Mesendoderm (in vitro differentiated cells): ENCODE results near the gene INSYN1.

Experiments
- DNase-seq: peaks from one replicate; pipeline ENCODE4 v3.0.0; 2013
- H2AK5ac ChIP-seq: 2 replicates; pipeline ENCODE4 v1.6.1; 2013; ENCODE audit warnings: low read length, inconsistent platforms
- H2BK120ac ChIP-seq: 2 replicates; pipeline ENCODE4 v1.6.1; 2013; ENCODE audit warnings: low read depth, mild to moderate bottlenecking, low read length, moderate library complexity, mixed read lengths
- H2BK15ac ChIP-seq: replicated peaks from 2 replicates; pipeline ENCODE4 v1.6.1; 2013; ENCODE audit warnings: low read depth, mild to moderate bottlenecking, moderate library complexity
- H2BK5ac ChIP-seq: 2 replicates; pipeline ENCODE4 v1.6.1; 2013; ENCODE audit warnings: low read length, inconsistent platforms
- H3K18ac ChIP-seq: 2 replicates; pipeline ENCODE4 v1.6.1; 2013; ENCODE audit warnings: mild to moderate bottlenecking, low read length, mixed read lengths
- H3K23ac ChIP-seq: one replicate; pipeline ENCODE4 v1.6.1; 2013; ENCODE audit warnings: low read length
- H3K27ac ChIP-seq: 2 replicates; pipeline ENCODE4 v1.5.1; 2013; ENCODE audit warnings: low read depth, mild to moderate bottlenecking, inconsistent platforms, low read length, moderate library complexity
- H3K27me3 ChIP-seq: 2 replicates; pipeline ENCODE4 v1.6.1; 2013; ENCODE audit warnings: low read length, control low read depth, mild to moderate bottlenecking, inconsistent platforms; ENCODE audit not compliant: insufficient read depth, poor library complexity
- H3K36me3 ChIP-seq: 2 replicates; pipeline ENCODE4 v1.6.1; 2013; ENCODE audit warnings: low read length, inconsistent platforms; ENCODE audit not compliant: control insufficient read depth, insufficient read depth
- H3K4ac ChIP-seq: one replicate; pipeline ENCODE4 v1.6.1; 2013; ENCODE audit warnings: low read depth, mild to moderate bottlenecking, low read length, moderate library complexity
- H3K4me1 ChIP-seq: 2 replicates; pipeline ENCODE4 v1.6.1; 2013; ENCODE audit warnings: low read depth, low read length, inconsistent platforms; ENCODE audit not compliant: control insufficient read depth
- H3K4me2 ChIP-seq: 2 replicates; pipeline ENCODE4 v1.6.1; 2013; ENCODE audit warnings: low read length
- H3K4me3 ChIP-seq: 2 replicates; pipeline ENCODE4 v1.5.1; 2013; ENCODE audit warnings: mild to moderate bottlenecking, low read length
- H3K56ac ChIP-seq: one replicate; pipeline ENCODE4 v1.6.1; 2013; ENCODE audit warnings: low read length
- H3K79me1 ChIP-seq: 2 replicates; pipeline ENCODE4 v1.6.1; 2013; ENCODE audit warnings: low read length, inconsistent platforms
- H3K79me2 ChIP-seq: 2 replicates; pipeline ENCODE4 v1.6.1; 2013; ENCODE audit warnings: mild to moderate bottlenecking, low read length; ENCODE audit not compliant: control insufficient read depth, insufficient read depth
- H3K9ac ChIP-seq: 2 replicates; pipeline ENCODE4 v1.6.1; 2013; ENCODE audit warnings: low read length, inconsistent platforms
- H4K5ac ChIP-seq: one replicate; pipeline ENCODE4 v1.6.1; 2013; ENCODE audit warnings: low read length
- H4K8ac ChIP-seq: one replicate; pipeline ENCODE4 v1.6.1; 2013; ENCODE audit warnings: low read depth, mild to moderate bottlenecking, control low read depth, low read length, moderate library complexity
- WGBS: extraction: QIAGEN DNeasy Blood & Tissue Kit; methylation state at CpG from one replicate; pipeline ENCODE4 v1.1.7; 2013; ENCODE audit warnings: low lambda C conversion rate, missing lambda C conversion rate; ENCODE audit not compliant: insufficient coverage; ENCODE audit errors: extremely low coverage; 5-methylcytosine and 5-hydroxymethylcytosine counted together

INSYN1 gene

GRCh38 chr15:73724212-73724611 is 28.9 kb downstream of the INSYN1 start:
- Histone ChIP-seq H3K56ac (no peak overlapping the region), H3K4ac (no peak overlapping the region), H3K4me3 (no peak overlapping the region), H4K5ac (no peak overlapping the region), H2BK15ac (no peak overlapping the region), H3K27me3 (no peaks in the 10 kb centered on the region), H3K79me2 (no peaks in the 10 kb centered on the region), H2BK5ac (no peak overlapping the region), H2BK120ac (no peak overlapping the region), H3K18ac (no peak overlapping the region), H3K79me1 (no peaks in the 10 kb centered on the region), H3K36me3 (no peaks in the 10 kb centered on the region), H4K8ac (no peak overlapping the region), H3K4me2 (no peak overlapping the region), H3K23ac (no peak overlapping the region), H3K27ac (no peak overlapping the region), H2AK5ac (no peak overlapping the region), H3K9ac (no peak overlapping the region), H3K4me1 (no peaks in the 10 kb centered on the region)
- DNase-seq: peak; percentile 72
- WGBS: no CpG with 5 or more reads among the region's 3 CpGs

- H3K18ac ChIP-seq: no peak overlapping the region
- no peak overlapping the region for H3K4me3 ChIP-seq
- H3K79me2 ChIP-seq: no peaks in the 10 kb centered on the region
- H3K4me2 ChIP-seq: no peak overlapping the region
- no peak overlapping the region for H2BK5ac ChIP-seq
- no peaks in the 10 kb centered on the region for H3K79me1 ChIP-seq
- no peak overlapping the region for H3K4ac ChIP-seq
- no peak overlapping the region for H3K56ac ChIP-seq
- no peaks in the 10 kb centered on the region for H3K36me3 ChIP-seq
- no peak overlapping the region for H2BK120ac ChIP-seq
- H3K23ac ChIP-seq: no peak overlapping the region
- H4K8ac ChIP-seq: no peak overlapping the region
- no peak overlapping the region for H4K5ac ChIP-seq
- no peaks in the 10 kb centered on the region for H3K27me3 ChIP-seq
- H3K9ac ChIP-seq: no peak overlapping the region
- WGBS: no CpG with 5 or more reads among the region's 4 CpGs
- no peak overlapping the region for H3K27ac ChIP-seq
- no peak for DNase-seq
- no peak overlapping the region for H2AK5ac ChIP-seq
- H2BK15ac ChIP-seq: no peak overlapping the region
- H3K4me1 ChIP-seq: no peaks in the 10 kb centered on the region
Observed at GRCh38 chr15:73723191-73723590, 30.0 kb downstream of the INSYN1 start.

GRCh38 chr15:73722425-73722824 is 30.7 kb downstream of the INSYN1 start:
- Histone ChIP-seq H2BK120ac (no peak overlapping the region), H3K79me2 (no peaks in the 10 kb centered on the region), H2BK15ac (no peak overlapping the region), H3K4me1 (no peaks in the 10 kb centered on the region), H4K5ac (no peak overlapping the region), H3K4me3 (no peak overlapping the region), H3K23ac (no peak overlapping the region), H3K27me3 (no peaks in the 10 kb centered on the region), H3K4me2 (no peak overlapping the region), H3K18ac (no peak overlapping the region), H3K27ac (no peak overlapping the region), H3K56ac (no peak overlapping the region), H2BK5ac (no peak overlapping the region), H3K4ac (no peak overlapping the region), H3K79me1 (no peaks in the 10 kb centered on the region), H3K36me3 (no peaks in the 10 kb centered on the region), H3K9ac (no peak overlapping the region), H2AK5ac (no peak overlapping the region), H4K8ac (no peak overlapping the region)
- WGBS: no CpG with 5 or more reads among the region's 3 CpGs
- DNase-seq: no peak

- Histone ChIP-seq H3K4me1 (no peaks in the 10 kb centered on the region), H2BK120ac (no peak overlapping the region), H3K9ac (no peak overlapping the region), H3K23ac (no peak overlapping the region), H3K27ac (no peak overlapping the region), H3K79me1 (no peaks in the 10 kb centered on the region), H3K4ac (no peak overlapping the region), H3K56ac (no peak overlapping the region), H3K4me2 (no peak overlapping the region), H2BK5ac (no peak overlapping the region), H3K18ac (no peak overlapping the region), H4K5ac (no peak overlapping the region), H3K36me3 (no peaks in the 10 kb centered on the region), H4K8ac (no peak overlapping the region), H3K4me3 (no peak overlapping the region), H2BK15ac (no peak overlapping the region), H3K27me3 (no peaks in the 10 kb centered on the region), H2AK5ac (no peak overlapping the region), H3K79me2 (no peaks in the 10 kb centered on the region)
- DNase-seq: no peak
- WGBS: no CpG with 5 or more reads among the region's 4 CpGs
Observed at GRCh38 chr15:73718694-73719093, 34.5 kb downstream of the INSYN1 start.

- no peaks in the 10 kb centered on the region for H3K27me3 ChIP-seq
- H2AK5ac ChIP-seq: no peak overlapping the region
- no peak overlapping the region for H4K5ac ChIP-seq
- H2BK120ac ChIP-seq: no peak overlapping the region
- WGBS: no CpG with 5 or more reads among the region's 11 CpGs
- H2BK15ac ChIP-seq: no peak overlapping the region
- H3K4me3 ChIP-seq: no peak overlapping the region
- no peaks in the 10 kb centered on the region for H3K79me1 ChIP-seq
- no peak overlapping the region for H3K4me2 ChIP-seq
- no peaks in the 10 kb centered on the region for H3K79me2 ChIP-seq
- no peak overlapping the region for H3K9ac ChIP-seq
- H4K8ac ChIP-seq: no peak overlapping the region
- H3K56ac ChIP-seq: no peak overlapping the region
- H3K23ac ChIP-seq: no peak overlapping the region
- no peak overlapping the region for H3K27ac ChIP-seq
- H3K4me1 ChIP-seq: no peaks in the 10 kb centered on the region
- DNase-seq: no peak
- no peak overlapping the region for H3K18ac ChIP-seq
- H3K4ac ChIP-seq: no peak overlapping the region
- H3K36me3 ChIP-seq: peaks cover 1% of the 10 kb centered on the region
- no peak overlapping the region for H2BK5ac ChIP-seq
Observed at GRCh38 chr15:73717802-73718201, 35.3 kb downstream of the INSYN1 start.

- no peak overlapping the region for H4K5ac ChIP-seq
- H3K56ac ChIP-seq: no peak overlapping the region
- no peak overlapping the region for H2BK15ac ChIP-seq
- no peak overlapping the region for H2BK5ac ChIP-seq
- H3K79me2 ChIP-seq: no peaks in the 10 kb centered on the region
- DNase-seq: no peak
- H3K36me3 ChIP-seq: peaks cover 1% of the 10 kb centered on the region
- H3K4me1 ChIP-seq: no peaks in the 10 kb centered on the region
- H2AK5ac ChIP-seq: no peak overlapping the region
- H3K27ac ChIP-seq: no peak overlapping the region
- H3K27me3 ChIP-seq: no peaks in the 10 kb centered on the region
- no peak overlapping the region for H3K23ac ChIP-seq
- no peak overlapping the region for H3K18ac ChIP-seq
- no peaks in the 10 kb centered on the region for H3K79me1 ChIP-seq
- no peak overlapping the region for H2BK120ac ChIP-seq
- no CpG with 5 or more reads among the region's 3 CpGs for WGBS
- H3K4me2 ChIP-seq: no peak overlapping the region
- H3K4ac ChIP-seq: no peak overlapping the region
- H3K4me3 ChIP-seq: no peak overlapping the region
- H3K9ac ChIP-seq: no peak overlapping the region
- no peak overlapping the region for H4K8ac ChIP-seq
Observed at GRCh38 chr15:73717206-73717605, 35.9 kb downstream of the INSYN1 start.
